GM20431 (cell line): ENCODE measurements around the gene HDAC4.

ENCODE experiments used
- in situ Hi-C: fragments of 300-500 bp; cut with MseI, MboI; formaldehyde crosslinking; loops from one replicate; pipeline ENCODE4 v1.15.0; 2020; ENCODE audit warnings: low sequenced_read_pairs; ENCODE audit not compliant: unreplicated experiment

Gene HDAC4

GRCh38 chr2:239111401-239112100 lies 289.3 kb downstream of the HDAC4 start:
- in situ Hi-C loops: no loop called here

GRCh38 chr2:239110595-239111048 lies 290.2 kb downstream of the HDAC4 start:
- in situ Hi-C loops: no loop called here

- in situ Hi-C loops: no loop called here
Measured at GRCh38 chr2:239109928-239110545, 290.8 kb downstream of the HDAC4 start.

DNA sequence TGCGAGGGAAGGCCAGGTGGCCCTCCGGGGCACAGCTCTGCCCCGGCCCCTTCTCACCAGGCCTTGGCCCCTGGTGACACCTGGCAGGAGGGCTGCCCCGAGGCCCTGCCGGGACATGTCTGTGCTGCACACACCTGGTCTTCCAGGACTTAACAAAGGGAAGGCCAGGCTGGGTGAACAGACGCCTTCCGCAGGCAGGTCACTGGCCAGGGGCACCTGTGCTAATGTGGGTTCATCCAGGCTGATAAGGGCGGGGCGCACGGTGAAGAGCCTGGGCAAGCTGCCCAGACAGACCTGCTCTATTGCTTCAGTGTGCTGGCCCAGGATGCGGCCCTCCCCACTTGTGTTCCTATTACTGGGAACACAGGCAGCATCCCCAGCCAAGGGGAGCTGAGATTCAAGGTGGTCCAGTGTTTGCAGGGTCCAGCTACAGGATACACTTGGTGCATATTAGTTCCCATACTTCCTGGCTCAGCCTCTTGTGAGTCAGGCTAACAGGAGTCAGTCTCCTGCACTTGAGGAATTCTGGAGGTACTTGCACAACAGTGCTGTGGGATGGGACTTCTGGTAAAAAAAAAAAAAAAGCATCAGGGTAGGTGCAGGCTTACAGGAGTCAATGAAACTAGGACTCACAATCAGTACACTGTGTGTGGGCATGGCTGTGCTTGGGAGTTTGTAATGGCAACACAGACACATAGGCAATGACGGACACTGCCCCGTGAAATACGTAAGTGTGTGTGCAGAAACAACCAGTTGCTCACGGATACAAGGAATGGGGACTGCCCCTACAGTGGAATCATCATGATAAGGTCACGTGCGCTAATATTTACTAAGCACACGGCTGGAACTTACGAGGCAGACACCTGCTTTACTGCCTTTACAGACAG lies 291.5 kb downstream of the HDAC4 start:
- in situ Hi-C loops: no loop called here

DNA sequence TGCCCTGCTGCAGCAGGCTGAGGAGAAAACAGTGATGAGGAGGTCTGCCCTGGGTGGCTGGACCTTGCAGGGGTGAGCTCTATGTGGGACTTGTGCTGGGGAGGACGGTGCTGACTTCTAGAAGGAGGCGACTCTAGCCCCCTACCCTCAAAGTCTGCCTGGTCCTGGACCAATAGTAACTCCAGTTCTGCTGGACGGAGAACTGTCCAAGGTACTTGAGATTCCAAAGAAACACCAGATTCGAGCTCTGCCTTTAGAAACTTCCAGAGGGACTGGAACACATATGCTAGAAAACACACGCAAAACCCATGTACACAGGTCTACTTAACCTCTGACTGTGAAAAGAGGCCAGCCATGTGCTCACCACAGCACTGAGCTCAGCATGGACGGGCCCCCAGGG lies 292.4 kb downstream of the HDAC4 start:
- in situ Hi-C loops: no loop called here

DNA sequence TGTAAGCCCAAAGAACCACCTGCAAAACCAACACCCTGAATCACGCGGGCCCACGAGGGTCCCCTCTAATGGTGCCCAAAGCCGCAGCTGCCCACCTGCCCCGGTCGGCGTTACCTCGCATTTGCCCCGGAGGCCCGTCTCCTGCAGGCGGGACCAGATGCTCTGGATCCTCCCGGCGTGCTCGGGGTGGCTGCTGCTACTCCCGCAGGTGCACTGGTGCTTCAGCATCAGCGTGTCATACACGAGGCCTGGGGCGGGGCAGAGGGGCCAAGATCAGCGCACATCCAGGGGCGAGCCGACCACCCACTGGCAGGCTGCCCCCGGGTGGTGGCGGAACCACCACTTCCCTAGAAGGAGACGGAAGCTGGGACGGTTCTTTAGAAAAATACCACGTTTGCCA lies 292.9 kb downstream of the HDAC4 start:
- in situ Hi-C loops: no loop called here

- in situ Hi-C loops: no loop called here
Measured at GRCh38 chr2:239106966-239107365, 293.9 kb downstream of the HDAC4 start.

DNA sequence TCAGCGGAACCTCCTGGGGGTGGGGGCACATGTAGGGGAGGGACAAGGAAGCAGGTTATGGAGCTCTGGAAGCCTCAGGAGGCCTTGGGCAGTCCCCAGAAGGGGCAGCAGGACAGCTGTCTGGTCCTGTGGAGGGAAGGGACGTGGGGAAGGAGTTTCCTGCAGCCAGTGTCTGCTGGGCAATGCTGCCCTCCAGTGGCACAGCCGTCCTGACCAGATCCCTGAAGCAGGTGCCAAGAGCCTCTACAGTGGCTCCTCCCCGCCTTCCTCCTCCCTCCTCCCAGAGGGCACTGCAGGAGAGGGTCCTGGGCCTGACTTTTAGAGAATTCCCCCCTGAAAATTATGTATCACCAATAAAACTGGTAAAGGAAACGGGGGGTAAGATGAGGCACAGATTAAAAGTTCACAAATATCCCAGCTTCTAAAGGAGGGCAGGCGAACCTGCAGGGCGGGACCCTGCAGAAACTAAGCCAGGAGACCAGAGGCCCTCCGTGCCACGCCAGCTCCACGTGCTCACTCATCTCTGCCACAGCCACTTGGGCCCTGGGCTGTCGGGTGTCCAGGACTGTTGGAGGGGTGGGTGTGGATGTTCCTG lies 294.4 kb downstream of the HDAC4 start:
- in situ Hi-C loops: no loop called here

DNA sequence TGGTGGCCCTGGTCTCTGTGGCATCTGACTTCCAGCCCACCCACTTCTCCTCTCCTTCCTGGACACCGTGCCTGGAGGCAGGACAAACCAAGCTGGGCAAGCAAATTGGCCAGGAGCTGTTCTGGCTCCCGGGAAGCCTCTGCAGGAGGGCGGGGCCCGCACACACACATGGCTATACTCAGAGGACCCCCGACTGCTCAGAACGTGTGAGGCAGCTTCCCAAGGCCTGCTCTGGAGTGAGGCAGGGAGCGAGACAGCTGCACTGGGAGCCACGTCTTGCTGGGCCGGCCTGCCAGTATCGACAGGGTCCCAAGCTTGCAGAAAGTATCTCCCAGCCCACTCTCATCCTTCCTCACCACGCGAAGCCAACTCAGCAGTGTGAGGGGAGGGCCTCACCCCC lies 295.6 kb downstream of the HDAC4 start:
- in situ Hi-C loops: no loop called here

GRCh38 chr2:239104800-239105199 lies 296.0 kb downstream of the HDAC4 start:
- in situ Hi-C loops: no loop called here

- in situ Hi-C loops: no loop called here
Measured at GRCh38 chr2:239103125-239104098, 297.4 kb downstream of the HDAC4 start.

DNA sequence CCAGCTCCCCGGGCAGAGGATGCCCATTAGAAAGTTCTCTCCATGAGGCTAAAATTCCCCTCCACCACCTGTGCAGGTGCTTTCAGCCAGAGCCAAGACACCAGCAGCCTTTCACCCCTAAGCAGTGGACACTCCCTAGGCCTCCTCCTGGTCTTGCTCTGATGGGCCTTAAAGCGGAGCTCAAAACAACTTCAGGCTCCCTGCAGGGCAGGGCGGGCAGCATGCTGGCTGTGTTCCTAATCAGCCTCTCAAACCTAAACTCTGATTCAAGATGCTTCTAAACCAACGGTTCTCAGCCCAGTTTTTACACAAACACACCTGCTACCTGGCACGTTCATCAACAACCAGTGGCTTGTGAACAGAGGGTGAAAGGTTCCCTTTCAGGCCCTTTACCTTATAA lies 298.6 kb downstream of the HDAC4 start:
- in situ Hi-C loops: no loop called here

DNA sequence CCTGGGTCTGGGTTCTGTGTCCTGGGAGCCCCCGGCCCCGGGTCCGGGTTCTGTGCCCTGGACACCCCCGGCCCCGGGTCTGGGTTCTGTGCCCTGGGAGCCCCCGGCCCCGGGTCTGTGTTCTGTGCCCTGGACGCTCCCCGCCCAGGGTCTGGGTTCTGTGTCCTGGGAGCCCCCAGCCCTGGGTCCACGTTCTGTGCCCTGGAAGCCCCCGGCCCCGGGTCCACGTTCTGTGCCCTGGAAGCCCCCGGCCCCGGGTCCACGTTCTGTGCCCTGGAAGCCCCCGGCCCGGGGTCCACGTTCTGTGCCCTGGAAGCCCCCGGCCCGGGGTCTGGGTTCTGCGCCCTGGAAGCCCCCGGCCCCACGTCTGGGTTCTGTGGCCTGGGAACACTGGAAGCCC lies 299.0 kb downstream of the HDAC4 start:
- in situ Hi-C loops: no loop called here

DNA sequence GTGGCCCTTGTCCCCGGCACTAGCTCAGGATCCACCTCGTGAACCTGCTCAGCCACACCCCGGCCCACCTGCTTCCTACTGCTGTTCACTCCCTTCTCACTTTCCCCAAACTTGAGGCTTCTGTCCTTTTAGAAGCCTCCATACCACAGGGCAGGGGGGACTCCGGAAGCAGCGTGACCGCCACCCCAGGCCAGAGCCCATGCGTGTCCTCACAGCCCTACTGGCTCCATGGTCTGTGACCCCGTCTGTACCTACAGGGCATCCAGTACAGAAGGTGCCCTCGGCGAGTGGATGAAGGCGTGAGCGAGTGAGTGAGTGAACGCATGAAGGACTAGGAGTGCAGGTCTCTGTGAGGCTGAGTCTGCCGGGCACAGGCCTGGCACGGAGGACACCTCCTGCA lies 299.7 kb downstream of the HDAC4 start:
- in situ Hi-C loops: no loop called here

- in situ Hi-C loops: no loop called here
Measured at GRCh38 chr2:239099474-239099873, 301.3 kb downstream of the HDAC4 start.

GRCh38 chr2:239098288-239098970 lies 302.4 kb downstream of the HDAC4 start:
- in situ Hi-C loops: no loop called here

DNA sequence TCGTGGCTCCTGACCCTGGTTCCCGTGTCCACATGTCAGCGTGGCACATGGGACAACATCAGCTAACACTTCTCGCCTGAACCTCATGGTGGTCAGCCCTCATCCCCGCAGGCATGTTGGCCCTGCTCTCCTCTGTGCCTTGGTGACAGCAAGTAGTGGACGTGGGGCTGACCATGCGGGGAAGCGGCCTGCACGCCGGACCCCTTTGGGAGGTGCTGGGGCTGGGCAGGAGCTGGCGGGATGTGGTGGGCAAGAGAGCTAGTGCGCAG lies 303.5 kb downstream of the HDAC4 start:
- in situ Hi-C loops: no loop called here

GRCh38 chr2:239096676-239097427 lies 304.0 kb downstream of the HDAC4 start:
- in situ Hi-C loops: no loop called here
